A549 (cell line): Measurements from ENCODE around the gene MYO19. TPM values are rescaled to one million over a fixed set of nuclear protein-coding genes. Genes with fewer than 3 reads are reported as not detected.
A peak's percentile ranks its signal among the peaks of the same experiment; 100 is the strongest.

ENCODE experiments used
- ATAC-seq, 2 experiments: fragments of 200-7000 bp in 1 of 2; fragments of >200 bp in 1 of 2; cut with Nextera tagmentation in 1 of 2; cut with Tn5 transposase in 1 of 2; 3 replicates each; pipeline versions ENCODE4 v1.8.0 to v1.9.1; 2018 to 2020; ENCODE audit warnings: mild to moderate bottlenecking in 1 of 2, moderate library complexity in 1 of 2
- CTCF ChIA-PET: fragments of 300-600 bp; sonication (Branson Sonifier 250); formaldehyde crosslinking; extraction: SDS; loops from one replicate; lab custom pipeline; 2021; ENCODE audit warnings: antibody characterized with exemption, inconsistent platforms; lab: Yijun Ruan, JAX
- POLR2A ChIA-PET: fragments of 350-600 bp; formaldehyde crosslinking; extraction: SDS; loops from one replicate; lab custom pipeline; 2021; ENCODE audit warnings: antibody characterized with exemption, inconsistent platforms; lab: Yijun Ruan, JAX
- DNase-seq, 2 experiments: peaks; one replicate each; pipeline versions ENCODE4 v3.0.0 to v3.0.0-alpha.2; 2011 to 2016; ENCODE audit warnings: low read depth in 1 of 2, low spot score in 1 of 2
- FAIRE-seq: peaks from 2 replicates; lab custom pipeline; 2011; peaks lifted over from hg19 to GRCh38; lab: Jason Lieb, UNC
- H3K27ac ChIP-seq, 2 experiments: fragments of >200 bp; sonication (Bioruptor Twin); formaldehyde crosslinking; 3 replicates each; pipeline ENCODE4 v1.5.1; 2016 to 2017
- H3K4me1 ChIP-seq: fragments of >200 bp; sonication (Bioruptor Twin); formaldehyde crosslinking; 3 replicates; pipeline ENCODE4 v1.6.1; 2016
- H3K4me2 ChIP-seq: fragments of >200 bp; sonication (Bioruptor Twin); formaldehyde crosslinking; 3 replicates; pipeline ENCODE4 v1.6.1; 2016
- H3K4me3 ChIP-seq: fragments of >200 bp; sonication (Bioruptor Twin); formaldehyde crosslinking; 3 replicates; pipeline ENCODE4 v1.5.1; 2016
- H3K9me3 ChIP-seq: fragments of >200 bp; sonication (Bioruptor Twin); formaldehyde crosslinking; 3 replicates; pipeline ENCODE4 v1.6.1; 2016
- CBX2 ChIP-seq: fragments of 200-600 bp; sonication (generic); IDR thresholded peaks from 2 replicates; pipeline ENCODE4 v1.6.1; 2016; ENCODE audit warnings: low read depth, mild to moderate bottlenecking, borderline replicate concordance
- CEBPB ChIP-seq, 2 experiments: fragments of >200 bp in 1 of 2; sonication (Bioruptor Twin) in 1 of 2; formaldehyde crosslinking in 1 of 2; IDR thresholded peaks; 2 replicates each; pipeline ENCODE4 v1.6.1; 2012 to 2016
- CHD4 ChIP-seq: fragments of 200-600 bp; sonication (generic); IDR thresholded peaks from 2 replicates; pipeline ENCODE4 v1.6.1; 2016; ENCODE audit warnings: antibody characterized with exemption, mild to moderate bottlenecking, borderline replicate concordance
- CTCF ChIP-seq: fragments of >200 bp; sonication (Bioruptor Twin); formaldehyde crosslinking; IDR thresholded peaks from 3 replicates; pipeline ENCODE4 v1.5.1; 2016
- EHF ChIP-seq: fragments of 250-450 bp; sonication (Bioruptor Pico); IDR thresholded peaks from 2 replicates; pipeline ENCODE4 v1.5.0; 2020; ENCODE audit warnings: mild to moderate bottlenecking
- EP300 ChIP-seq, 2 experiments: fragments of >200 bp; sonication (Bioruptor Twin); formaldehyde crosslinking; IDR thresholded peaks; 2 replicates in 1 of 2; 3 replicates in 1 of 2; pipeline ENCODE4 v1.6.1; 2016 to 2017
- FOSL2 ChIP-seq, 2 experiments: fragments of 450-650 bp in 1 of 2; fragments of >200 bp in 1 of 2; sonication (Bioruptor Twin) in 1 of 2; formaldehyde crosslinking; IDR thresholded peaks; 2 replicates each; pipeline versions ENCODE4 v1.5.0 to v1.6.1; 2016 to 2020; ENCODE audit warnings: mild to moderate bottlenecking in 1 of 2, moderate library complexity in 1 of 2
- FOXS1 ChIP-seq: fragments of 250-450 bp; sonication (Bioruptor Pico); IDR thresholded peaks from 2 replicates; pipeline ENCODE4 v1.5.0; 2020; ENCODE audit warnings: mild to moderate bottlenecking, moderate library complexity
- HEYL ChIP-seq: fragments of 250-450 bp; sonication (Bioruptor Pico); IDR thresholded peaks from 2 replicates; pipeline ENCODE4 v1.8.0; 2021; ENCODE audit warnings: mild to moderate bottlenecking, moderate library complexity
- HMGXB4 ChIP-seq: fragments of 250-450 bp; sonication (Bioruptor Pico); IDR thresholded peaks from 2 replicates; pipeline ENCODE4 v1.5.0; 2021; ENCODE audit warnings: mild to moderate bottlenecking, moderate library complexity, borderline replicate concordance
- HOXA7 ChIP-seq: fragments of 250-450 bp; sonication (Bioruptor Pico); IDR thresholded peaks from 2 replicates; pipeline ENCODE4 v1.5.0; 2020; ENCODE audit warnings: mild to moderate bottlenecking, moderate library complexity
- HOXB13 ChIP-seq: fragments of 250-450 bp; sonication (Bioruptor Pico); IDR thresholded peaks from 2 replicates; pipeline ENCODE4 v1.5.0; 2020; ENCODE audit warnings: low read depth, mild to moderate bottlenecking, moderate library complexity
- HOXB5 ChIP-seq: fragments of 250-450 bp; sonication (Bioruptor Pico); IDR thresholded peaks from 2 replicates; pipeline ENCODE4 v1.5.0; 2020; ENCODE audit warnings: mild to moderate bottlenecking, moderate library complexity
- JUNB ChIP-seq: fragments of >200 bp; sonication (Bioruptor Twin); formaldehyde crosslinking; IDR thresholded peaks from 2 replicates; pipeline ENCODE4 v1.6.1; 2016
- KDM5A ChIP-seq: fragments of 200-600 bp; sonication (generic); IDR thresholded peaks from 2 replicates; pipeline ENCODE4 v1.6.1; 2016; ENCODE audit warnings: antibody characterized with exemption, mild to moderate bottlenecking
- MYC ChIP-seq: IDR thresholded peaks from 2 replicates; pipeline ENCODE4 v1.6.1; 2012; ENCODE audit warnings: mild to moderate bottlenecking, inconsistent platforms, low read length, improper control_type of control experiment, borderline replicate concordance
- NFE2L2 ChIP-seq: fragments of 150-350 bp; conservative IDR thresholded peaks from 2 replicates; pipeline ENCODE4 v1.6.1; 2014; ENCODE audit warnings: low read length
- POLR2AphosphoS2 ChIP-seq: conservative IDR thresholded peaks from 2 replicates; pipeline ENCODE4 v1.6.1; 2012; ENCODE audit warnings: low read length, improper control_type of control experiment, inconsistent platforms
- RAD21 ChIP-seq, 2 experiments: fragments of >200 bp in 1 of 2; sonication (Bioruptor Twin) in 1 of 2; formaldehyde crosslinking in 1 of 2; IDR thresholded peaks in 1 of 2; conservative IDR thresholded peaks in 1 of 2; 2 replicates in 1 of 2; 3 replicates in 1 of 2; pipeline ENCODE4 v1.6.1; 2012 to 2018; ENCODE audit warnings: inconsistent platforms in 1 of 2
- RARB ChIP-seq: fragments of 250-450 bp; sonication (Bioruptor Pico); IDR thresholded peaks from 2 replicates; pipeline ENCODE4 v1.8.0; 2021; ENCODE audit warnings: mild to moderate bottlenecking, moderate library complexity
- RNF2 ChIP-seq: fragments of 200-600 bp; sonication (generic); IDR thresholded peaks from 2 replicates; pipeline ENCODE4 v1.6.1; 2016; ENCODE audit warnings: low read depth, mild to moderate bottlenecking, antibody characterized with exemption, moderate library complexity, borderline replicate concordance
- ZC3H11A ChIP-seq: fragments of 450-650 bp; IDR thresholded peaks from 2 replicates; pipeline ENCODE4 v1.6.1; 2014; ENCODE audit warnings: antibody characterized with exemption, mild to moderate bottlenecking
- ZSCAN20 ChIP-seq: fragments of 250-450 bp; sonication (Bioruptor Pico); IDR thresholded peaks from 2 replicates; pipeline ENCODE4 v1.8.0; 2022; ENCODE audit warnings: mild to moderate bottlenecking, moderate library complexity
- WGBS: methylation state at CpG from one replicate; pipeline ENCODE4 v1.1.6; 2017; ENCODE audit errors: missing lambda C conversion rate; 5-methylcytosine and 5-hydroxymethylcytosine counted together
- polyA plus RNA-seq, 4 experiments: library from polyadenylated mRNA; depleted of rRNA in 3 of 4; stranded (reverse); fragments of >200 nt; fragmentation: RNase III in 1 of 4; extraction: RNeasy Plus Mini Kit Qiagen cat#74134 plus additional on column Dnase treatment in 1 of 4; gene quantifications; 2 replicates in 3 of 4; 3 replicates in 1 of 4; pipeline ENCODE4 v1.2.3, GENCODE V29; 2011 to 2017
- TF ChIP-seq, protein P1 (sequence below): IDR thresholded peaks from 2 replicates; pipeline ENCODE4 v1.6.1; 2012; ENCODE audit warnings: low read depth, borderline replicate concordance
- TF ChIP-seq, protein P2 (sequence below): fragments of 200-600 bp; sonication (generic); IDR thresholded peaks from 2 replicates; pipeline ENCODE4 v1.6.1; 2016; ENCODE audit warnings: antibody characterized with exemption, mild to moderate bottlenecking, moderate library complexity

MYO19 gene
- polyA plus RNA-seq, 2 of the 4 experiments (the other 2 are of a cell fraction) = 91.7 to 99.0 TPM

DNA sequence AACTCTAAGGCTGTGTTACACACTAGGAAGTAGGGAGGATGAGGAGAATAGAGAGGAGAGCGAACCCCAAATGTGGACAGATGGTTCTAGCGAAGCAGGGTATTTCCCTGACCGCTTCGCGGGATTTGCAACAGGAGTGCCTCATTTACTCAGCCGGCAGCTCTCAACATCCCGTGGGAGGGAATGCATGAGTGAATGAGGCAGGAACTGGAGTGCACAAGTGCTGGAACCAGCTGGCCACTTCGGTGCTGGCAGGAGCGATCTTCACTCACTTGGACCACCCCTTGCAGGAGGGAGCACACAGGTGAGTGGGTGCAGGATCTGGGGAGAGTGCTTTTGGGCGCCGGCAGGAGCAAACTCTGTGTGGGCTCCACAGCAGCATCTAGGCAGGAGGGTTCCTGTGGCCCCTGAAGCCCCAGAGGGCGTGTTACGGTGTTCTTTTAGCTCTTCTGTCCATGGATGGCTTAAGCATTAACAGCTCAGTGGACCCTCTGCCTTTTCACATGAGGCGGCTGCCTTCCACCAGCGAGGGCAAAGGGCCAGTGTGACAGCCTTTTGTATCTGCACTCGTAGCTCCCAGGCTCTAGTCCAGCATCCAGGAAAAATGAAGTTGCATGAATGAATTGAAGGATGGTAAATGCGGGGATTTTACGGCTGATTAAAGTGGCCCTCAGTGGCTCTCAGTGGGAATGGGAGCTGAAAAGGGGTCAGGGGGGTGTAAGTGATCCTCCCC lies 65.6 kb downstream of the MYO19 start:
- TF ChIP-seq, protein P1, sequence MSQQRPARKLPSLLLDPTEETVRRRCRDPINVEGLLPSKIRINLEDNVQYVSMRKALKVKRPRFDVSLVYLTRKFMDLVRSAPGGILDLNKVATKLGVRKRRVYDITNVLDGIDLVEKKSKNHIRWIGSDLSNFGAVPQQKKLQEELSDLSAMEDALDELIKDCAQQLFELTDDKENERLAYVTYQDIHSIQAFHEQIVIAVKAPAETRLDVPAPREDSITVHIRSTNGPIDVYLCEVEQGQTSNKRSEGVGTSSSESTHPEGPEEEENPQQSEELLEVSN = no peak
- TF ChIP-seq, protein P2, sequence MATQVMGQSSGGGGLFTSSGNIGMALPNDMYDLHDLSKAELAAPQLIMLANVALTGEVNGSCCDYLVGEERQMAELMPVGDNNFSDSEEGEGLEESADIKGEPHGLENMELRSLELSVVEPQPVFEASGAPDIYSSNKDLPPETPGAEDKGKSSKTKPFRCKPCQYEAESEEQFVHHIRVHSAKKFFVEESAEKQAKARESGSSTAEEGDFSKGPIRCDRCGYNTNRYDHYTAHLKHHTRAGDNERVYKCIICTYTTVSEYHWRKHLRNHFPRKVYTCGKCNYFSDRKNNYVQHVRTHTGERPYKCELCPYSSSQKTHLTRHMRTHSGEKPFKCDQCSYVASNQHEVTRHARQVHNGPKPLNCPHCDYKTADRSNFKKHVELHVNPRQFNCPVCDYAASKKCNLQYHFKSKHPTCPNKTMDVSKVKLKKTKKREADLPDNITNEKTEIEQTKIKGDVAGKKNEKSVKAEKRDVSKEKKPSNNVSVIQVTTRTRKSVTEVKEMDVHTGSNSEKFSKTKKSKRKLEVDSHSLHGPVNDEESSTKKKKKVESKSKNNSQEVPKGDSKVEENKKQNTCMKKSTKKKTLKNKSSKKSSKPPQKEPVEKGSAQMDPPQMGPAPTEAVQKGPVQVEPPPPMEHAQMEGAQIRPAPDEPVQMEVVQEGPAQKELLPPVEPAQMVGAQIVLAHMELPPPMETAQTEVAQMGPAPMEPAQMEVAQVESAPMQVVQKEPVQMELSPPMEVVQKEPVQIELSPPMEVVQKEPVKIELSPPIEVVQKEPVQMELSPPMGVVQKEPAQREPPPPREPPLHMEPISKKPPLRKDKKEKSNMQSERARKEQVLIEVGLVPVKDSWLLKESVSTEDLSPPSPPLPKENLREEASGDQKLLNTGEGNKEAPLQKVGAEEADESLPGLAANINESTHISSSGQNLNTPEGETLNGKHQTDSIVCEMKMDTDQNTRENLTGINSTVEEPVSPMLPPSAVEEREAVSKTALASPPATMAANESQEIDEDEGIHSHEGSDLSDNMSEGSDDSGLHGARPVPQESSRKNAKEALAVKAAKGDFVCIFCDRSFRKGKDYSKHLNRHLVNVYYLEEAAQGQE = no peak
- TF ChIP-seq ZC3H11A = no peak
- no peak for TF ChIP-seq CTCF
- TF ChIP-seq KDM5A = no peak
- TF ChIP-seq RNF2 = no peak
- no peak for TF ChIP-seq MYC
- no peak for TF ChIP-seq HOXA7 (CRISPR knock-in tag)
- no peak for TF ChIP-seq EP300 (IDR thresholded peaks at IDR 0.05)
- no peak for TF ChIP-seq RAD21 (conservative IDR thresholded peaks at IDR 0.05 in 1 of 2, IDR thresholded peaks at IDR 0.05 in 1 of 2)
- CTCF ChIA-PET = interaction anchor here (0.8 to 3.4 kb wide), 2 partner anchors 14 to 518 kb away, joined by 3 to 31 read pairs; no protein-coding TSS in a partner anchor
- Histone ChIP-seq H3K4me2 (no peak overlapping the region), H3K4me1 (no peaks in the 10 kb centered on the region), H3K27ac (no peak overlapping the region), H3K9me3 (no peaks in the 10 kb centered on the region), H3K4me3 (no peak overlapping the region)
- POLR2A ChIA-PET = interaction anchor here (0.6 kb wide), 1 partner anchor 535 kb away, joined by 3 read pairs; no protein-coding TSS in a partner anchor
- 7% methylated on average over 18 of the region's 18 CpGs for WGBS
- peak in 1 of 2 experiments; percentile 23; a peak in 2 of 6 replicates for ATAC-seq
- no peak for DNase-seq
- FAIRE-seq = no peak

DNA sequence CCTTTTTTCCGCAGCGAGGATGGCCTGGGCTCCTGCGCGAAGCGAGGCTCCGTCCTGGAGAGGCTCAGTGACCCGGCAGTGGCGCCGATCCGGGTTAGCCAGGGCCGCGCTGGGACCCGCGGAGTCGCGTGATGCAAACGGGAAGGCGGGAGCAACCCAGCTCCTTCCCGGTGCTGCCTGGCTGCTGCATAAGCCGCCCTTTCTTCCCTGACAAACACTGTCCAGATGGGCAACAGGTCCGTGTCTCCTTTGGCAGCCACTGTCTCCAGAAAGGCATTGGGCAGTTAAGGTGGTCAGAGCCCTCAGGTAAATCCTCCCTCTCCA lies 69.9 kb downstream of the MYO19 start:
- CTCF ChIA-PET = interaction anchor here (1.0 to 7.5 kb wide), 2 partner anchors 10 to 18 kb away, joined by 3 to 54 read pairs; no protein-coding TSS in a partner anchor
- no peak for DNase-seq

More for the DNA sequence above, 69.9 kb downstream of the MYO19 start:
- no peaks in the 10 kb centered on the region for H3K9me3 ChIP-seq
- H3K4me2 ChIP-seq = no peak overlapping the region
- FAIRE-seq (no peak), ATAC-seq (no peak)
- no peak overlapping the region for H3K27ac ChIP-seq
- TF ChIP-seq POLR2AphosphoS2 (no peak), HOXB5 (CRISPR knock-in tag) (no peak), CHD4 (no peak), CBX2 (no peak), FOXS1 (CRISPR knock-in tag) (no peak), HEYL (CRISPR knock-in tag) (no peak), MYC (no peak), ZSCAN20 (CRISPR knock-in tag) (no peak), JUNB (no peak), EP300 (IDR thresholded peaks at IDR 0.05) (no peak), CEBPB (IDR thresholded peaks at IDR 0.05) (no peak), HMGXB4 (CRISPR knock-in tag) (no peak), FOSL2 (IDR thresholded peaks at IDR 0.05) (no peak), FOSL2 (CRISPR knock-in tag; IDR thresholded peaks at IDR 0.05) (no peak), NFE2L2 (no peak), RARB (no peak), HOXB13 (CRISPR knock-in tag) (no peak), EHF (CRISPR knock-in tag) (no peak)
- TF ChIP-seq, protein P1 = no peak
- H3K4me3 ChIP-seq = no peak overlapping the region
- WGBS = 30% methylated on average over 19 of the region's 21 CpGs
- no peaks in the 10 kb centered on the region for H3K4me1 ChIP-seq
- POLR2A ChIA-PET = no interaction called here
